ENCODE measurements around the gene COL3A1.

COL3A1 gene

DNA sequence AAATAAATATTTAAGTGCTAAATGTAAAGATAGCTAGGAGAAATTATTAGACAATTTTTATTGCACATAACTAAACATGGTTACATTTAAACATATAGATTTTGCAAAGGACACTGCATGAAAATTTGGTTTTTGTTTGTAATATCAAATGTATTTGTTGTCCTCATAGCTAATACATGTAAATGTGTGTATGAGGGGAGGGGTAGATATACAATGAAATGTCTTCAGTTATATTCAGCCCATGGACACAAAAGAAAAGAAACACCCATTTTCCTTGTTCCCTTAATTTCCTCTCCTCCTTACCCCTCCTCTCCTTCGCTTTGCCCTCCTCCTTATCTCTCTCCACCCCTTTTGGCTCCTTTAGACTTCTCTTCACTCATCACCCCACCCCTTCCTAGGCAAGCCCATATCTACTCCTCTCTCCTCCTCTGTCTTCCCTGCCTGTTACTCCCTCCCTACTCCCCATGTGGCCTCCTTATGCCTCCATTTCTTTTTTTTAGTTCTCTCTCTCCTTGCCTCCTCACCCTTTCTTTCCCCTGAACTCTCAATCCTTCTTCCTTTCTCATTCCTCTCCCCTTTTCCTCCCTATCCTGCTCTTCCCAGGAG, 1.4 kb downstream of the COL3A1 start:
- DNase-seq (ENCODE audit: low read depth), result no peak

DNA sequence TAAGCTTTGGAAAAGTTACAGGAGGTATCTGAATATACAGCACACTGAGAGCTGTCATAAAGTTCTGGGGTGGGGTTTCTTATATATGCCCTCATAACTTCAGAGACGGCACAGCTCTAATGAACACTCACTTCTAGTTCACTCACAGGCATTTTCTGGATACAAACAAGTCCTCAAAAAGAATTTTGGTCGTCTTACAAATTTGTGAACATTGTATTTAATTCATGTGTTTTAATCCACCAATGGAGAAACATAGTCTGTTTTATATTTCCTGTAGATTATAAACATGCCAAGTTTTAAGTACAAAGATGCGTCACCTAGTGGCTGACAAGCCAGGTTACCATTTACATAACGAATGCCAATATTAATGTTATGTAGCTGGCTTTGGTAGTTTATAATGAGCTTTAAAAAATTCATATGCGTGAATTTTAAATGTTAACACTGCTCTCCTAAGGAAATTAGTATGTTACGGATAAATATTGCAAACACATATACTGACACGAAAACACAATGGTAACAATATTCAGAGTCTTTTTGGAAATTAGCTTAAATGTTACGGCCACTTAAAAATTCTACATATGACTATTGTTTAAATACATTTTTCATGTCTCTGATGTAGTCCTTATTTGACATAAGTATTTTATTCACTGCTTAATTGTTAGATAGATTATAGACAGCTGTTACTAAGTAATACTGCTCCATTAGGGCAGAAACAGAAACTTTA, 2.5 kb downstream of the COL3A1 start:
- DNase-seq (ENCODE audit: low read depth), result no peak

DNA sequence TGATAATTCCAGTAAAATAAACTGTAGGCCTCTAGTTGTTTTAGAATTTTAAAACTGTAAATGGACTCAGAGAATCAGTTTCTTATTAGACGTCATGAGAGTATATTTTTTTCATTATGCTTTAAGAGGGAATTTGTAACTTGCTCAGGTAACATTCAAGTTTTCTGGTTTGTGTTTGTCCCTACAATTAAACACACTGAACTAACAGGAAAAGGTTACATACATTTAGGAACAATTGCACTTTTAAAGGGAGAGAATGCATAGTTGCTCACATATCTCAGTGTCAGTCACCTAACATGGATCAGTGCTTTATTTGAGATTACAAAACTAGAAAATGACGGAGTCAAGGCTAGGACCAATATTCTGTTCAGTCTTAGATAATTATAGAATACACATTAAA, 3.1 kb downstream of the COL3A1 start:
- DNase-seq (ENCODE audit: low read depth), result no peak

DNA sequence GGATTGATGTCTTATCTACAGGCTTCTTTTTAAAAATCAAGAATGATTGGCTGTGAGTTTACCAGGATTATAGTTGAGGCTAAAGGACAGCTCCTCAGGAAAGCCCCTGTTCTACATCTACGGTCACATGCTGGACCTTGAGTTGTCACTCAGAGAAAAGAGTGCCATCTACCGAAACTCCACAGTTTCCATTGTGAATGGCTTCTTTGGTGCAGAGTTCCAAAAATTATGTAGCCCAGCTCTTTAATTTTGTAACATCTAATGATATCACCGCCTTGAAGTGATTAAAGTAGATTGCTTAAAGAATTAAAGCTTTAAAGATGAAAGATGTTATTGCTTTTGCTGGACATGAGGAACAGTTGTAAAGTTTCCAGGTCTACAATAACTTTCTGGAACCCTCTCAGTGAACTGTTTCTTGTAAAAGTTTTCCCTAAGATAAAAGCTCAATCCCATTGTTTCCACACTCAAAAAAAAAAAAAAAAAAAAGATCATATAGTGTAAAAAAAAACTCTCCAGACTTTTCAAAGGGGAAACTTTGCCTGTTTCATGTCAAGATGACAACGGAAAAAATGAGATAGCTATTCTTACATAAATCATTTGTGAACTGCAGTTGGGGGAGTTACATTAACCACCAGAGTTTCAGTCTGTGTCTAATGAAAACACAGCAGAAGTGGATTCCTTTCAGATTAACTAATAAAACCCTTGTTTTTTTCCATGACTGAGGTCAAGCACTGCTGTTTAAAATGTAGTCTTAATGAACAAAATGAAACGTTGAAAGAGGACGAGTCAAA, 4.3 kb downstream of the COL3A1 start:
- DNase-seq (ENCODE audit: low read depth), result no peak

DNA sequence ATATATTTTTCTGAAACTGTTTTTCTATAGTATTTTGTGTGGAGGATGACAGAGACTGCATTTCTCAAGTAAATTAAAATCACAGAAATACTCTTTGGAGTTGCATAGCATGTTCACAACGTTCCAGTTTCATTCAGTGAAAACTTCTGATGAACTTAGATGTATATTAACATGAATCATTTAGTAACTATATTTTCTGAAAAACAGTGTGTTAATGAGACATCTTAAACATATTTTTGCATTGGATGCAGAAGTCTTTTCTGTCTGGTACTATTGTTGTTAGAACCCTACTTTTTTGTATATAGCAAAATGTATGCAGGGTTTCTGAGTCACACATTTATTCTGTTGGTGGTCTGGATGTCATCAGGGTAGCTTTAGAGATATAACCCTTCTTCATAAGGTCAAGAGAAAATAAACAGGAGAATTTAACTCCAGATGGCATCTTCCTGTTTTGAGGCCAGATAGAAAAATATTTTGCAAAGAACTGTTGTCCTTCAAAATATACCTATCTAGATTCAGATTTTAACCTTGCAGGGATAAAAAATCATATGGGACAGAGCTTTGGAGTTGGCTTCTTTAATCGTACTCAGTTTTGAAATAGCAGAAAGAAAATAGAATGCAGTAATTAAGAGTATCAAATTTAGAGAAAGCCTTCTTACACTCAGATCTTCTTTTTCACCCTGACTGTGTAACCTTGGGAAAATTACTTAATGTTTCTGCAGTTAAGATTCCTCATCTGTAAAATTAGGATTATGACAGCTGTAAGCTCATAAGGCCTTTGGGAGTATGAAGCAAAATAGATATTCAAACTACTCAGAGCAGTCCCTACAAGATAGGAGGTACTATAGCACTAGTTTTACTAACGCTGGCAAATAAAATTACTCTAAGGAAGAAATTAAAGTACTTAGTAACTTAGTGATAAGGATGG, 5.3 kb downstream of the COL3A1 start:
- DNase-seq (ENCODE audit: low read depth), result no peak

DNA sequence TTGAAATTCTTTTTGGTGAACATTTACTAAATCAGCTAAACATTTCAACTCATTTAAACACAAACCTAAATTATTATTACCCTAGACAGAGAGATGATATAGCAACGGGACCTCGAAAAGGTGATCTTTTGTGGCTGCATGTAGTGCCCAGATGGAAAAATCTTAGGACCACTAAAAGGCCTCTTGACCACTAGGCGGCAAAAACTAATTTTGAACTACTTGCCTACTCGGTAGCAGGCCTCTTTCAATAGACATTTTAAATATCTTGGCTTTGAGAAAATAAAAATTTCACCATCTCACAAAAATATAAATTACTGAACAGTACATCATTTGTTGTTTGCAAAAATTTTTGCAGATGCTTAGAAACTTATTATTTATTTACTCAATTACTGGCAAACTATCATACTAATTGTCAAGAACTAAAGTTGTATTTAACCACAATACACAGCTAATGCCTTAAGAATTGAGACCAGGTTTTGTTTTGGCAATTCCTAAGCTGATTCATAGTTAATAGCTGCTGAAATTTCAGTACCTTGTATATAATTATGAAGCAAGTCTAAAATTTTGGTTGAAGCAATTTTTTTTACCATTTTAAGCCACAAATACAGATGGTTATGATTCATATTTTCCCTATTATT, 9.4 kb downstream of the COL3A1 start:
- DNase-seq (ENCODE audit: low read depth), result no peak

DNA sequence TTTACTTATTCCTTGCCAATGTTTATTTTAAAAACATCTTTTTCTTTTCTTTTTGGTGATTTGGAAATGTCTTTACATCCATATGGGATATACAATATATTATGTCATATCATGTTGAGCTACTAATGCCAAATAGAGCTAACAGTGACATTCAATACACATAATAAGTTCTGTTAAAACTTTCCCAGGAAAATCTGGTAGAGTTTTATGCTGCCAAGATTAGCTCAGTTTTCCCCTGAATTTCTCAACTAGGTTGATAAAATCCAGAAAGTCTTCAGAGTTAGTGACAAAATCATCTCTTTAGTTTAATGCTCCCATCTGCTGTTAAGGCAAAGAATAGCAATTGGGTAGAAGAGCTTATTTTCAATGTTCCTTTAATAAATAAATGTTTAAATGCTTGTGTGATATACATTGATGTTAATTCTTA, 9.9 kb downstream of the COL3A1 start:
- DNase-seq (ENCODE audit: low read depth), result no peak

DNA sequence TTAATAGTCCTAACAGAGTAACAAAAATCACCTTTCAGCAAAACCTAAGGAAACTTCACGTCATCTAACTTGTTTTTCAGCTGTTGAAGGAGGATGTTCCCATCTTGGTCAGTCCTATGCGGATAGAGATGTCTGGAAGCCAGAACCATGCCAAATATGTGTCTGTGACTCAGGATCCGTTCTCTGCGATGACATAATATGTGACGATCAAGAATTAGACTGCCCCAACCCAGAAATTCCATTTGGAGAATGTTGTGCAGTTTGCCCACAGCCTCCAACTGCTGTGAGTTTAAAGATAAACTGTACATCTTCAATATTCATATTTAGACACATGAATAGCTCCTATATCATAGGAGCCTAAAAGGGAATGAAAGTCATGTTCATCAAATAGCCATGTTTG, 10.5 kb downstream of the COL3A1 start:
- DNase-seq (ENCODE audit: low read depth), result no peak

DNA sequence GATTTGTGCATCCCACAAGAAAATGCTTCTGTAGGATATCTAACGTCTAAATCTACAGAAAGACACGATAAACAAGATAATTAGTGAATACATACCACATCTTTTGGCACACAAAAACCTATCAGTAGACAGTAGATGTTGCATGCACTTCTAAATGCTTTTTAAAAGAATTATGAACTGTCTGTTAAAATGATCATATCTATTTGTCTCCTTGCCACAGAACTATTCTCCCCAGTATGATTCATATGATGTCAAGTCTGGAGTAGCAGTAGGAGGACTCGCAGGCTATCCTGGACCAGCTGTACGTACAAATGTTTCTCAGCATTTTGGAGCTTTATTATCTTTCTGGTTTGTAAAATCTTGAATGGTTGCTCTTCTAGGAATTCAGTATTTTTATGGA, 12.7 kb downstream of the COL3A1 start:
- no peak for DNase-seq (ENCODE audit: low read depth)

DNA sequence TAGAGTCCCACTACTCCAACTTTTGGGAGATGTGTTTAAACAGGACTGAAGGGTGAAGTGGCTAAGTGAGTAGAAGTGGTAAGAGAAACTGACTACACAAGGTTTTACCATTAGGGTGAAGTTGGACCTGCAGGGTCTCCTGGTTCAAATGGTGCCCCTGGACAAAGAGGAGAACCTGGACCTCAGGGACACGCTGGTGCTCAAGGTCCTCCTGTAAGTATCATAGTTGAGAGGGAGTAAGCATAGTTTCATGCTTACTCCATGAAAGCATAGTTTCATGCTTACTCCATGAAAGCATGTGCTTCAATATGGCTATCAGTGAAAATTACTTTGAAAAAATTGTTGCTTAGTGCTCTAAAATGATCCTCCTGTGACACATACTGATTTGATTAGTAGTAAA, 19.1 kb downstream of the COL3A1 start:
- DNase-seq (ENCODE audit: low read depth), result no peak

DNA sequence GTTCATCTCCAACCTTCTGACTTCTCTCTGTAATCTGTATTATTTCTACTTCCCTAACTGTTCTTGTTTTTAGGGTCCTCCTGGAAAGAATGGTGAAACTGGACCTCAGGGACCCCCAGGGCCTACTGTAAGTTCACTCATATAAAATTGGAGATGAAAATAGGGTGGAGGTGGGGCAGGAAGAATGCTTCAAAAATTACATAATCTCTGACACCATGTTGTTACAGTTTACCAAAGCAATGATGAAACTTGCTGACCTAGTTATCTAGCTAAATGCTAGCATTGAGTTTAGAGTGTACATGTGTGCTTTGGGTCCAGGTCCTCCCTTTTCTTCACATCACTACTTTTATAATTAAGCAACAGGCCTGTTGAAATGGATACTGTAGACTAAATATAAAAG, 23.1 kb downstream of the COL3A1 start:
- no peak for DNase-seq (ENCODE audit: low read depth)

DNA sequence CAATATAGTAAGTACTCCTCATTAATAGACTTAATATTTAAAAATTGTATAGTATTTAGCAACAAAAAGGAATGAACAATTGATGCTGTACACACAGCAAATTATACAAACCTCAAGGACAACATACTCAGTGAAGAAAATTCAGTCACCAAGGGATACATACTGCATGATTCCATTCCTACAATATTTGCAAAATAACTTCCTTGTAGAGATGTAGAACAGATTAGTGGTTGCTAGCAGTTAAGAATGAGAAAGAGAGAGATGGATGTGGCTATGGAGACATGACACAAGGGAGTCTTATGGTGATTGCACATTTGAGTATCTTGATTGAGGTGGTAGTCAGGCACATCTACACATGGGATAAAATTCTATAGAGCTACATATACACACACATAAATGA, 26.0 kb downstream of the COL3A1 start:
- no peak for DNase-seq (ENCODE audit: low read depth)

DNA sequence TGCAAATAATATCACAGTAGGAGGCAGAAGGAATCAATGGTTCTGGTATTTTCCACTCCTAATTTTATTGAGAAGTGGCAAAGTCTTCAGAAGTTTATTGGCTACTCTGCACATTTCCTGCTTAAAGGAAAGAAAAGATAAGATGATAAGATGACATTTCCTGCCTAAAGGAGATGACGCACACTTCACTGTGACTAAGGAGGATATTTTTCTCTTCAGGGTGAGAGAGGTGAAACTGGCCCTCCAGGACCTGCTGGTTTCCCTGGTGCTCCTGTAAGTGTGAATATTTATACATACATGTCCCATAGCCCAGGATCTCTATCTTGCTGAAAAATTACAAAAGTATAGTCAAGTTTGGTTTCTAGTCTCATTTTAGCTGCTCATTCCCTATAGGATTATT, 27.9 kb downstream of the COL3A1 start:
- no peak for DNase-seq (ENCODE audit: low read depth)

DNA sequence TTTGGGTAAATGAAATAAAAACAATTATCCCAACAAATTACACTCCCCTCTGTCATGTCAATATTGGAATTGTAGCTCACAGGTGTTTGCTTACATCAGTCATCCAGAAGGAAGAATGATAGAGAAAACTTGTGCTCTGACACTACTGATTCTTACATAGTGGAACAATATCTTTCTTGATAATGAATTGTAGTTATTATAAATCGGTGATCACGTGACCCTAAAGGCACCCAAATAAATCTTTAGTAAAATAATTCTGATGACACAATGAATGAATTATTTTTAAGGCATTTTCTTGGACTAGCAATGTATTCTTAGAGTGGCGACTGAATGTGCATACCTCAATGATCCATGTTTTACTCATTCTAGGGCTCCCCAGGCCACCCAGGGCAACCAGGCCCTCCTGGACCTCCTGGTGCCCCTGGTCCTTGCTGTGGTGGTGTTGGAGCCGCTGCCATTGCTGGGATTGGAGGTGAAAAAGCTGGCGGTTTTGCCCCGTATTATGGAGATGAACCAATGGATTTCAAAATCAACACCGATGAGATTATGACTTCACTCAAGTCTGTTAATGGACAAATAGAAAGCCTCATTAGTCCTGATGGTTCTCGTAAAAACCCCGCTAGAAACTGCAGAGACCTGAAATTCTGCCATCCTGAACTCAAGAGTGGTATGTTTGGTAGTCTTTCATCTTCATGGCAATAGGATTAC, 34.5 kb downstream of the COL3A1 start:
- no peak for DNase-seq (ENCODE audit: low read depth)

DNA sequence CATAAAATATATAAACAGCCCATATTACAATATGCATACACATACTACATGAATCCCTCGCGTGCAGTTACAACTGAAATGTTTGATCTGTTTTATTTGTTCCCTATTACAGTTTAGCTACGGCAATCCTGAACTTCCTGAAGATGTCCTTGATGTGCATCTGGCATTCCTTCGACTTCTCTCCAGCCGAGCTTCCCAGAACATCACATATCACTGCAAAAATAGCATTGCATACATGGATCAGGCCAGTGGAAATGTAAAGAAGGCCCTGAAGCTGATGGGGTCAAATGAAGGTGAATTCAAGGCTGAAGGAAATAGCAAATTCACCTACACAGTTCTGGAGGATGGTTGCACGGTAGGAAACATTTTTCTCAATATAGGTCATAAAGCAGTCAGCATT, 36.4 kb downstream of the COL3A1 start:
- no peak for DNase-seq (ENCODE audit: low read depth)

DNA sequence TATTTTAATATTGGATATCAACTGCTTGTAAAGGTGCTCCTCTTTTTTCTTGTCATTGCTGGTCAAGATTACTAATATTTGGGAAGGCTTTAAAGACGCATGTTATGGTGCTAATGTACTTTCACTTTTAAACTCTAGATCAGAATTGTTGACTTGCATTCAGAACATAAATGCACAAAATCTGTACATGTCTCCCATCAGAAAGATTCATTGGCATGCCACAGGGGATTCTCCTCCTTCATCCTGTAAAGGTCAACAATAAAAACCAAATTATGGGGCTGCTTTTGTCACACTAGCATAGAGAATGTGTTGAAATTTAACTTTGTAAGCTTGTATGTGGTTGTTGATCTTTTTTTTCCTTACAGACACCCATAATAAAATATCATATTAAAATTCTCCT, 38.2 kb downstream of the COL3A1 start:
- no peak for DNase-seq (ENCODE audit: low read depth)

DNA sequence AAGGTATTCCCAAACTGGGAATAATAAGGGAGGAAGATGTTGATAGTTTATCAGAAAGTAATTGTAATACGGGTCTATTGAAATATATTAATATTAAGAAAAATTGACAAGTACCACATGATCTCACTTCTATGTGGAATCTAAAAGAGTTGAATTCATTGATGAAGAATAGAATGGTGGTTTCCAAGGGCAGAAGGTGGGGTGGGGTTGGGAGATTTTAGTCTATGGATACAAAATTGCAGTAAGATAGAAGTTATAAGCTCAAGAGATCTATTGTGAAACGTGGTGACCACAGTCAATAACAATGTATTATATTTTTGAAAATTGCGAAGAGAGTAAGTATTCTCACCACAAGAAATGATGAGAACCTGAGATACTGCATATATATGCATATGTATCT, 38.9 kb downstream of the COL3A1 start:
- no peak for DNase-seq (ENCODE audit: low read depth)

DNA sequence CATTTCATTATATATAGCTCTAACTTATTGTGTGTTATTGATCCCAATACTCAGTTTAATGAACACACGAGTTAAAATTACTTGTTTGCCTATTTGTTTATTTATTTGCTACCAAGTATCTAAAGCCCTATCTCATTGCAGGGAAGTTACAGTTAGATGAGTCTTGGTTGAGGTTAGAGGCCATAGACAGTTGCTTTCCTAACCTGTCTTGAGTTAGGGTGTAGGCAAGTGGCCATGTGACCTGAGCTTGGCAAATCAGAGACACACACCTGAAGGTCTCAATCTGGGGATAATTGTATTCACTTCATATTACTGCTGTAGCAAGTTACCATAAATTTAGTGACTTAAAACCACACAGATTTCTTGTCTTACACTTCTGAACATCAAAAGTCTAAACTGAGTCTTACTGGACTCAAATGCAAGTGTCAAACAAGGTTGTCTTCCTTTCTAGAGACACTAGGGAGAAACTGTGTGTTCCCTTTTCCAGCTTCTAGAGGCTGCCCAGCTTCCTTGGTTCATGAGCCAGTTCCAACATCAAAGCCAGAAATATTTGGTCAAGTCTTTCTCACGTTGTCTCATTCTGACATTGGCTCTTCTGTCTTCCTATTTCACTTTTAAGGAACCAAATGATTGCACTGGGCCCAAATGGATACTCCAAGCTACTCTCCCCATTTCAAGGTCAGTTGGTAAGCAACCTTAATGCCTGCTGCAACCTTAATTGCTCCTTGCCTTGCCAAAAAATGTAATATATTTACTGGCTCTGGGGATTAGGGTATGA, 39.7 kb downstream of the COL3A1 start:
- no peak for DNase-seq (ENCODE audit: low read depth)

DNA sequence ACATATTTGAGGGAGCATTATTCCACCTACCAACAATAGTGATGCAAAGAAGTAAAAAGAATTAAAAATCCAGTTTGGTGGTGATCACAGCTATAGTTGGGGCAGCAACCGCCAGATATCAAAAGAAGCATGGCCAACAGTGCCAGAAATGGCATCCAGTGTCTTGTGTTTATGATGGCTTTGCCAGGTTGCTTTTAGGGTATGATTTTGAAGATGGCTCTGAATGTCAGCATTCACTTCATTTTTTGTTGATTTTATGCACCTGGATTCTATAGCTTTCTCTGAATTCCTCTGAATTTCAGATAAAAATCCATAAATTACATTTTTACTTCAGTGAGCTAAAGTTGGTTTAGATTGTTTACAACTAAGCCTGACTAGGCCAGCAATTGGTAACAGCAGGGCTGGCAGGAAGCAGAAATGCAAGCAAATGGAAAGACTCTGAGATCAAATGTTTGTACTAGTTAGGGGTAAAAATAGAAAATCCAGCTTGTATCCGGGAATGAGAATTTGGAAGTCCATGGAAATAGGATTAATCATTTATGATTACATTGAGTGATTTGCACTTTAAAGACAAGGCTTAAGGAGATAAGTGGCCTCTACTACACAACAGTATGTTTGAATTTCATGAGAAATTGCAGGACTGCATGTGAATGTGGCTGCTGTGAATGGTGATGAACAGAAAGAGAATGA, 40.4 kb downstream of the COL3A1 start:
- DNase-seq (ENCODE audit: low read depth), result no peak

DNA sequence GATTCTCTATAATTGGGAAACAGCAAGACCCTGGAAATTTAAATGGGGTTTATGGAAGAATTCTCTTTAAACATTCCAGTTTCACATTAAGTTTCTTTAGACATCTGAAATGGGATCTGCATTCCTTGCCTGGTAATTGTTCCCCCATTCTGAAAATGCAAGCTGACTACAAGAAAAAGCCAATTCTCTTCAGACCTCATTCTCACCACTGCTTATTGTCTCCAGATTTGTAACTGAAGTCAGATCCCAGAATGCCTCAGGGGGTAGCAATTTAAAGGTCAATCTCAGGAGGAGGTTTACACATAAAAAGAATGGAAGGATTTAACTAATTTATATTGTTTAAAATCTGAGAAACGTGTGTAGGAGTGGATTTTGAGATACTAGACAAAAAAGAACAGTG, 41.2 kb downstream of the COL3A1 start:
- no peak for DNase-seq (ENCODE audit: low read depth)
